Mesodermal cell (in vitro differentiated cells): ENCODE measurements around the gene HSF5.

ENCODE experiments used
- H3K27ac ChIP-seq: 2 replicates; pipeline ENCODE4 v1.7.0; 2013; ENCODE audit warnings: mild to moderate bottlenecking, low read depth, low read length, moderate library complexity; ENCODE audit not compliant: severe bottlenecking
- H3K36me3 ChIP-seq: 2 replicates; pipeline ENCODE4 v1.7.1; 2013; ENCODE audit warnings: mild to moderate bottlenecking, low read length, moderate library complexity; ENCODE audit not compliant: control insufficient read depth, insufficient read depth
- H3K4me1 ChIP-seq: one replicate; pipeline ENCODE4 v1.7.1; 2013; ENCODE audit warnings: mild to moderate bottlenecking, low read length; ENCODE audit not compliant: insufficient read depth, control insufficient read depth, poor library complexity, severe bottlenecking
- H3K4me3 ChIP-seq: 2 replicates; pipeline ENCODE4 v1.7.0; 2013; ENCODE audit warnings: low read length, control low read depth, mild to moderate bottlenecking; ENCODE audit not compliant: insufficient read depth, poor library complexity, severe bottlenecking; ENCODE audit errors: extremely low read depth
- H3K9me3 ChIP-seq: 2 replicates; pipeline ENCODE4 v1.7.1; 2013; ENCODE audit warnings: mild to moderate bottlenecking, low read length, moderate library complexity; ENCODE audit not compliant: control insufficient read depth
- WGBS, 2 experiments: methylation state at CpG; one replicate each; pipeline ENCODE4 v1.1.5; 2013; ENCODE audit warnings: missing lambda C conversion rate in 2 of 2; ENCODE audit not compliant: insufficient coverage in 2 of 2; 5-methylcytosine and 5-hydroxymethylcytosine counted together

The HSF5 gene

GRCh38 chr17:58516644-58517377, 28.6 kb upstream of the HSF5 start:
- H3K4me3 ChIP-seq = peak overlapping the region; percentile 74
- peaks cover 10% of the 10 kb centered on the region for H3K36me3 ChIP-seq
- 86 to 88% methylated on average over 2 of the region's 2 CpGs for WGBS, 2 experiments
- no peaks in the 10 kb centered on the region for H3K9me3 ChIP-seq
- H3K27ac ChIP-seq = peak overlapping the region; percentile 93
- H3K4me1 ChIP-seq = peaks cover 8% of the 10 kb centered on the region

GRCh38 chr17:58515286-58515685, 27.1 kb upstream of the HSF5 start:
- Histone ChIP-seq H3K9me3 (no peaks in the 10 kb centered on the region), H3K4me1 (peaks cover 8% of the 10 kb centered on the region), H3K36me3 (peaks cover 25% of the 10 kb centered on the region), H3K4me3 (no peak overlapping the region), H3K27ac (peak overlapping the region; percentile 10)
- WGBS, 2 experiments = 86 to 90% methylated on average over 1 of the region's 2 CpGs

GRCh38 chr17:58514770-58515157, 26.6 kb upstream of the HSF5 start:
- Histone ChIP-seq H3K4me3 (peak overlapping the region; percentile 62), H3K27ac (peak overlapping the region; percentile 10), H3K36me3 (peaks cover 30% of the 10 kb centered on the region), H3K4me1 (peaks cover 8% of the 10 kb centered on the region), H3K9me3 (no peaks in the 10 kb centered on the region)
- 23 to 28% methylated on average over 9 to 10 of the region's 11 CpGs for WGBS, 2 experiments

- Histone ChIP-seq H3K4me3 (peak within 1 kb of the TSS; percentile 62), H3K36me3 (peaks cover 36% of the 10 kb centered on the region), H3K27ac (peak within 1 kb of the TSS; percentile 10), H3K4me1 (peaks cover 8% of the 10 kb centered on the region), H3K9me3 (no peaks in the 10 kb centered on the region)
- WGBS, 2 experiments = 0% methylated on average over 24 to 34 of the region's 64 CpGs
These were observed 26.0 kb upstream of the HSF5 start, which contains the start of gene MTMR4 for GRCh38 chr17:58513965-58514769. Gene MTMR4, minus strand, starts transcription at chr17:58514638. Its CDS starts 231 bp downstream, at chr17:58514407.

GRCh38 chr17:58513267-58513964, 25.2 kb upstream of the HSF5 start:
- peak overlapping the region; percentile 62 for H3K4me3 ChIP-seq
- H3K9me3 ChIP-seq = no peaks in the 10 kb centered on the region
- H3K27ac ChIP-seq = no peak overlapping the region
- peaks cover 44% of the 10 kb centered on the region for H3K36me3 ChIP-seq
- WGBS, 2 experiments = 28 to 51% methylated on average over 7 to 12 of the region's 14 CpGs
- peaks cover 3% of the 10 kb centered on the region for H3K4me1 ChIP-seq

- 88 to 97% methylated on average over 5 of the region's 5 CpGs for WGBS, 2 experiments
- H3K36me3 ChIP-seq = peaks cover 73% of the 10 kb centered on the region
- no peak overlapping the region for H3K4me3 ChIP-seq
These were observed 21.9 kb upstream of the HSF5 start for GRCh38 chr17:58510075-58510474.

GRCh38 chr17:58508341-58509067, 20.3 kb upstream of the HSF5 start:
- H3K9me3 ChIP-seq = no peaks in the 10 kb centered on the region
- no peak overlapping the region for H3K27ac ChIP-seq
- H3K4me1 ChIP-seq = peaks cover 2% of the 10 kb centered on the region
- WGBS, 2 experiments = 92 to 95% methylated on average over 9 of the region's 10 CpGs
- peaks cover 89% of the 10 kb centered on the region for H3K36me3 ChIP-seq
- H3K4me3 ChIP-seq = no peak overlapping the region

More at GRCh38 chr17:58510075-58510474, 21.9 kb upstream of the HSF5 start:
- peaks cover 3% of the 10 kb centered on the region for H3K4me1 ChIP-seq
- no peak overlapping the region for H3K27ac ChIP-seq
- no peaks in the 10 kb centered on the region for H3K9me3 ChIP-seq

GRCh38 chr17:58507123-58507634, 19.0 kb upstream of the HSF5 start:
- Histone ChIP-seq H3K36me3 (peaks cover 96% of the 10 kb centered on the region), H3K4me3 (no peak overlapping the region), H3K27ac (no peak overlapping the region), H3K4me1 (no peaks in the 10 kb centered on the region), H3K9me3 (no peaks in the 10 kb centered on the region)
- 93 to 97% methylated on average over 9 to 12 of the region's 13 CpGs for WGBS, 2 experiments

- 95 to 100% methylated on average over 6 of the region's 7 CpGs for WGBS, 2 experiments
- no peaks in the 10 kb centered on the region for H3K4me1 ChIP-seq
- H3K4me3 ChIP-seq = no peak overlapping the region
- H3K27ac ChIP-seq = no peak overlapping the region
- no peaks in the 10 kb centered on the region for H3K9me3 ChIP-seq
- H3K36me3 ChIP-seq = peaks cover 96% of the 10 kb centered on the region
These were observed 18.3 kb upstream of the HSF5 start for GRCh38 chr17:58506354-58507080.
